ENCODE data around the gene ERI2. TPM values are rescaled to one million over a fixed set of nuclear protein-coding genes. Genes with fewer than 3 reads are reported as not detected.
"Not testable (repeated sequence)": the region's sequence is repeated elsewhere in the genome, so short reads cannot be mapped to it uniquely, and the experiment has no call there.

ERI2 gene
- total RNA-seq, 1 donor from 2014 or later: 11.5 TPM

DNA sequence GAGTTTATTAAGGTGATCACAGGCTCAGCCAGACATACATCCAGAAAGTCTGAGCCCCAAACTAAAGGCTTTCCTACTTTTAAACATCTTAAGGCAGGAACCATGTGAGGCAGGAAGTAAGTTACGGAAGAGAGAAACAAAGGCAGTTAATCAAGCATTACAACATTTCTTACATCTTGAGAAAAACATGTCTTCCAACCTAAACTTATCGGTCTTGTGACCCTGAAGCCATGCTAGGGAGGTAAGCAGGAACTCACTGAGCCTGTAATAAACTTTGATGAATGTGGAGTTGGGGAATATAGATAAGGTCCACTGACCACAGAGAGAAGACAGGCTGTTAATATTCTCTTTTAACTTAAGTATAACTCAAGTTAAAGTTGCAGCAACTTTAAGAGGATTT lies 45.9 kb downstream of the ERI2 start:
- H3K36me3 ChIP-seq (ENCODE audit: control insufficient read depth in 3 of 3, insufficient read depth in 3 of 3, low read length in 3 of 3): no peaks in the 10 kb centered on the region
- H3K9me3 ChIP-seq (ENCODE audit: control insufficient read depth in 3 of 3, low read length in 3 of 3): no peaks in the 10 kb centered on the region
- no peak overlapping the region for H3K27ac ChIP-seq (ENCODE audit: low read depth, low read length)
- no peaks in the 10 kb centered on the region for H3K27me3 ChIP-seq (ENCODE audit: control insufficient read depth in 3 of 3, insufficient read depth in 3 of 3, low read length in 3 of 3)
- no peak overlapping the region for H3K4me3 ChIP-seq (ENCODE audit: low read length in 3 of 3)
- H3K4me1 ChIP-seq (ENCODE audit: control insufficient read depth in 3 of 3, insufficient read depth in 3 of 3, low read length in 3 of 3): no peaks in the 10 kb centered on the region
- no peak overlapping the region for H3K9ac ChIP-seq (ENCODE audit: low read depth in 1 of 3, low read length in 3 of 3)

DNA sequence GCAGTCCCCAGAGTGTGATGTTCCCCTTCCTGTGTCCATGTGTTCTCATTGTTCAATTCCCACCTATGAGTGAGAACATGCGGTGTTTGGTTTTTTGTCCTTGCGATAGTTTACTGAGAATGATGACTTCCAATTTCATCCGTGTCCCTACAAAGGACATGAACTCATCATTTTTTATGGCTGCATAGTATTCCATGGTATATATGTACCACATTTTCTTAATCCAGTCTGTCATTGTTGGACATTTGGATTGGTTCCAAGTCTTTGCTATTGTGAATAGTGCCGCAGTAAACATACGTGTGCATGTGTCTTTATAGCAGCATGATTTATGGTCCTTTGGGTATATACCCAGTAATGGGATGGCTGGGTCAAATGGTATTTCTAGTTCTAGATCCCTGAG lies 50.5 kb downstream of the ERI2 start:
- H3K27ac ChIP-seq (ENCODE audit: low read depth, low read length); H3K4me3 ChIP-seq (ENCODE audit: low read length in 3 of 3); H3K4me1 ChIP-seq (ENCODE audit: control insufficient read depth in 3 of 3, insufficient read depth in 3 of 3, low read length in 3 of 3); H3K36me3 ChIP-seq (ENCODE audit: control insufficient read depth in 3 of 3, insufficient read depth in 3 of 3, low read length in 3 of 3); H3K27me3 ChIP-seq (ENCODE audit: control insufficient read depth in 3 of 3, insufficient read depth in 3 of 3, low read length in 3 of 3); H3K9ac ChIP-seq (ENCODE audit: low read depth in 1 of 3, low read length in 3 of 3); H3K9me3 ChIP-seq (ENCODE audit: control insufficient read depth in 3 of 3, low read length in 3 of 3): not testable (repeated sequence)

DNA sequence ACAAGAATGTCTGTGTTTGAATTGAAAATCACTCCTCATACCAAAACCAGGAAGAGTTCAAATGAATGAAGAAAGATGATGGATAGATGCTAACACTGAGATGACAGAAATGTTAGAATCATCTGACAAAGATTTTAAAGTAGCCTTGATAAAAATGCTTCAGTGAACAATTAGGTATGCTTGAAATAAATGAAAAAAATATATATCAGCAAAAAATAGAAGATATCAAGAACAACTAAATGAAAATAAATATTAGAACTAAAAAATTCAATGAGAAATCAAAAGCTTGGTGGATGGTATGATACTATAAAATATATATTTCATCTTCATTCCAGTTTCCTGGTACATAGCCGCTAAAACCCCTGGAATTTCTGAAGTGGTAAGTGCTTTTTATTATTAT lies 51.0 kb downstream of the ERI2 start:
- Histone ChIP-seq H3K9me3 (ENCODE audit: control insufficient read depth in 3 of 3, low read length in 3 of 3) (no peaks in the 10 kb centered on the region), H3K4me3 (ENCODE audit: low read length in 3 of 3) (no peak overlapping the region), H3K4me1 (ENCODE audit: control insufficient read depth in 3 of 3, insufficient read depth in 3 of 3, low read length in 3 of 3) (no peaks in the 10 kb centered on the region), H3K36me3 (ENCODE audit: control insufficient read depth in 3 of 3, insufficient read depth in 3 of 3, low read length in 3 of 3) (no peaks in the 10 kb centered on the region), H3K9ac (ENCODE audit: low read depth in 1 of 3, low read length in 3 of 3) (no peak overlapping the region), H3K27ac (ENCODE audit: low read depth, low read length) (no peak overlapping the region), H3K27me3 (ENCODE audit: control insufficient read depth in 3 of 3, insufficient read depth in 3 of 3, low read length in 3 of 3) (no peaks in the 10 kb centered on the region)

DNA sequence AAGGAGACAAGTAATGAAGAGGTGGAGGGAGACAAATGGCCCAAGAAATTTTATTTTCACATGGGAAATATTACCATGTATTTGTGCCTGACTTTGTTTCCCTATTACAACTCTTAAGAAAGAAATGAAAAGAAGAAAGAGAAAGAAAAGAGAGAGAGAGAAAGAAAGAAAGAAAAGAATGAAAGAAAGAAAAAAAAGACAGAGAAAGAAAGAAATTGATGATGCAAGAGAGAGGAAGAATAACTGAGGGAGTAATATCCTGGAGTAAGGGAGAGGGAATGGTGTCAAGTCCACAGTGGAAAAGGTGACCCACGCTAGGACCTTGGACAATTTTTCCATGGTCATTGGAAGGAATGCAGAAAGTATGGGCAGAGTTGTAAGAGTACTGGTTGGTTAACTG lies 52.5 kb downstream of the ERI2 start:
- no peak overlapping the region for H3K4me3 ChIP-seq (ENCODE audit: low read length in 3 of 3)
- no peaks in the 10 kb centered on the region for H3K36me3 ChIP-seq (ENCODE audit: control insufficient read depth in 3 of 3, insufficient read depth in 3 of 3, low read length in 3 of 3)
- H3K9me3 ChIP-seq (ENCODE audit: control insufficient read depth in 3 of 3, low read length in 3 of 3): no peaks in the 10 kb centered on the region
- no peaks in the 10 kb centered on the region for H3K27me3 ChIP-seq (ENCODE audit: control insufficient read depth in 3 of 3, insufficient read depth in 3 of 3, low read length in 3 of 3)
- no peak overlapping the region for H3K9ac ChIP-seq (ENCODE audit: low read depth in 1 of 3, low read length in 3 of 3)
- H3K4me1 ChIP-seq (ENCODE audit: control insufficient read depth in 3 of 3, insufficient read depth in 3 of 3, low read length in 3 of 3): no peaks in the 10 kb centered on the region
- H3K27ac ChIP-seq (ENCODE audit: low read depth, low read length): no peak overlapping the region

DNA sequence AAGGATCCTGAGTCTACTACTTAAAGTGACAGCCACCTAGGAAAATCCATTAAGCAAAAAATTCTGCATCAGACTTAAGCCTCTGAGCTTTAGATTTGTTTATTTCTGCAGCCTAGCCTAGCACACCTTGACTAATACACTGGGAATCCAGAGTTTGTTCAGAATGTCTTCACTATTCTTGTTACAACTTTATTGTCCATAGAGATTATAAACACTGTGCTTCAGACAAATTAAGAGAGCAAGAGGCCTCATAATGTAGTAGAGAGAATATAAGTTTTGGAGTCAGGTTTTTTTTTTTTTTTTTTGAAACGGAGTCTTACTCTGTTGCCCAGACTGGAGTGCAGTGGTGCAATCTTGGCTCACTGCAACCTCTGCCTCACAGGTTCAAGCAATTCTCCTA lies 55.7 kb downstream of the ERI2 start:
- no peaks in the 10 kb centered on the region for H3K4me1 ChIP-seq (ENCODE audit: control insufficient read depth in 3 of 3, insufficient read depth in 3 of 3, low read length in 3 of 3)
- no peak overlapping the region for H3K4me3 ChIP-seq (ENCODE audit: low read length in 3 of 3)
- no peaks in the 10 kb centered on the region for H3K9me3 ChIP-seq (ENCODE audit: control insufficient read depth in 3 of 3, low read length in 3 of 3)
- no peak overlapping the region for H3K27ac ChIP-seq (ENCODE audit: low read depth, low read length)
- H3K9ac ChIP-seq (ENCODE audit: low read depth in 1 of 3, low read length in 3 of 3): no peak overlapping the region
- H3K36me3 ChIP-seq (ENCODE audit: control insufficient read depth in 3 of 3, insufficient read depth in 3 of 3, low read length in 3 of 3): no peaks in the 10 kb centered on the region
- H3K27me3 ChIP-seq (ENCODE audit: control insufficient read depth in 3 of 3, insufficient read depth in 3 of 3, low read length in 3 of 3): no peaks in the 10 kb centered on the region

DNA sequence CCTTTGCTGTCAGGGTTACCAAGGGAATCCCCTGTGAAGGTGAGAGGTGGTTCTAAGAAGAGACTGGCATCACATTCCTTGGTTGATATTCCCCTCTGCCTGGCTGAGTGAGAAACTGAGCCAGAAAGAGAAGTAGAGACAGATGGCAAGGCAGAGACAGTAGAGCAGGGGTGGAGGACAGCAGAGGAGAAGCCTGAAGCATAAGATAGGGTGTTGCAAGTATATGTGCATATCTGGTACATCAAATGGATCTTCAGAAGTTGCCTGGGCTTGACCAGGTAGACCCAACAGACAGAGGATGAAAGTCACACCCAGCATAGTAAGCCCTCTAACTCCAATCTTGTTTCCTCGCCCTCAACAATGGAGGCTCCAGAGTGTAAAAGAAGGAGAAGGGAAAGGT lies 56.8 kb downstream of the ERI2 start:
- no peaks in the 10 kb centered on the region for H3K36me3 ChIP-seq (ENCODE audit: control insufficient read depth in 3 of 3, insufficient read depth in 3 of 3, low read length in 3 of 3)
- H3K9ac ChIP-seq (ENCODE audit: low read depth in 1 of 3, low read length in 3 of 3): no peak overlapping the region
- no peak overlapping the region for H3K4me3 ChIP-seq (ENCODE audit: low read length in 3 of 3)
- no peaks in the 10 kb centered on the region for H3K9me3 ChIP-seq (ENCODE audit: control insufficient read depth in 3 of 3, low read length in 3 of 3)
- no peaks in the 10 kb centered on the region for H3K4me1 ChIP-seq (ENCODE audit: control insufficient read depth in 3 of 3, insufficient read depth in 3 of 3, low read length in 3 of 3)
- no peaks in the 10 kb centered on the region for H3K27me3 ChIP-seq (ENCODE audit: control insufficient read depth in 3 of 3, insufficient read depth in 3 of 3, low read length in 3 of 3)
- H3K27ac ChIP-seq (ENCODE audit: low read depth, low read length): no peak overlapping the region

DNA sequence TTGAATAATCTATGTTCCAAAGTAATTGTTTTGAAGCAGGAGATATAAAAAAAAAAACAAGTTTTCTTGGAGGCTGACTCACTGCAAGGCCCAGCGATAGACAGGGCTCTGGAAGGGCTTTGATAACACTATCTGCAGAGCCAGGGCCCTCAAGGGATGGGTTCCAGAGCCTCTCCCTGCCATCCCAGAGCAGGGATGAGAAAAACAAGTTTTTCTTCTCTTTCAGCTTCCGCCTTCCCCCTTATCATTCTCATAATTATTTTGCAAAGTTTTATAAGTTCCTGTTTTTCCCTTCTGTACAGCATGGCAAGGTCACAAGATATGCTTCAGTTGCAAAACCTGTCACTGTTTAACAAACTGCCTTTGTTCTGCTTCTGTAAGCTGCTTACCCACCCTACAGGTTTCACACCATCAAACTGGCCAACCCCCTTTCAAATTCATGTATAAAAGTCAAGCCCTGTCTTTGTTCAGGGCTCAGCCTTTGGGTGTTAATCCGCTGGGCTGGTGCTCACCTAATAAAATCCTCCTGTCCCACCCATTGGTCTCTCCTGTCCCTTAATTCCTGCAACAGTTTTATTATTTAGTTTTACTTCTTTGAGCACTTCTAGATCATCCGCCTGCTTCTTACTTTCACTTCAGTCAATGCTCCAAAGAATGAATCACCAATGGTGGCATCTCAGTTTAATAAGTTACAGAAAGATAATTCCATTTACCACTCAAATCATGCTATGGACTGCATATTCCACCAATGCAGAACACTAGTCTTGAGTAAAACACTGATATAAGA lies 59.0 kb downstream of the ERI2 start:
- Histone ChIP-seq H3K27me3 (ENCODE audit: control insufficient read depth in 3 of 3, insufficient read depth in 3 of 3, low read length in 3 of 3) (no peaks in the 10 kb centered on the region), H3K9ac (ENCODE audit: low read depth in 1 of 3, low read length in 3 of 3) (no peak overlapping the region), H3K36me3 (ENCODE audit: control insufficient read depth in 3 of 3, insufficient read depth in 3 of 3, low read length in 3 of 3) (no peaks in the 10 kb centered on the region), H3K9me3 (ENCODE audit: control insufficient read depth in 3 of 3, low read length in 3 of 3) (no peaks in the 10 kb centered on the region), H3K4me3 (ENCODE audit: low read length in 3 of 3) (no peak overlapping the region), H3K27ac (ENCODE audit: low read depth, low read length) (no peak overlapping the region), H3K4me1 (ENCODE audit: control insufficient read depth in 3 of 3, insufficient read depth in 3 of 3, low read length in 3 of 3) (peaks cover 0 to 3% (median 0%) of the 10 kb centered on the region in 3 donors)

DNA sequence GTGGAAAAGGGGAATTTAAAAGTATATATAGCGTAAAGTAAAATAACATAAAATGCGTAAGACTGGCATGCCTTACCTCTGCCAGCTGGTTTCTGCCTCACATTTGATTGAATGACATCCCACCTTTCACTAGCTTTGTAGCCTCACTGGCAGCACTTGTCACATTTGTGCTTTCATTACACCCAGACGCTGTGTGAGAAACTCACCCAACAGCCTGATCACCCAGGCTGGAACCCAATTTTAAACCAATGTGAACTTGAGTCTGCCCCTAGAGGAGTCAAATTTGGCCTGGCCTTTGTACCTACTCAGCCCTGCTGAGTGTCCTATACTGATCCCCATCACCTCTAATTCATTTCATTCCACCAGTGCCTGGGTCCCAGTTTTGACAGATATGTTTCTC lies 59.8 kb downstream of the ERI2 start:
- Histone ChIP-seq H3K27me3 (ENCODE audit: control insufficient read depth in 3 of 3, insufficient read depth in 3 of 3, low read length in 3 of 3) (no peaks in the 10 kb centered on the region), H3K9ac (ENCODE audit: low read depth in 1 of 3, low read length in 3 of 3) (no peak overlapping the region), H3K9me3 (ENCODE audit: control insufficient read depth in 3 of 3, low read length in 3 of 3) (no peaks in the 10 kb centered on the region), H3K36me3 (ENCODE audit: control insufficient read depth in 3 of 3, insufficient read depth in 3 of 3, low read length in 3 of 3) (peaks cover 0 to 1% (median 0%) of the 10 kb centered on the region in 3 donors), H3K4me1 (ENCODE audit: control insufficient read depth in 3 of 3, insufficient read depth in 3 of 3, low read length in 3 of 3) (peaks cover 0 to 6% (median 4%) of the 10 kb centered on the region in 3 donors), H3K27ac (ENCODE audit: low read depth, low read length) (no peak overlapping the region), H3K4me3 (ENCODE audit: low read length in 3 of 3) (no peak overlapping the region)

Small RNA genes lying within 50 kb of the gene (small RNA-seq; reads per million reads assigned to genes)
- gene RF00618 (not detected), gene RNU6-944P (not detected)

Other genes starting within 250 kb of the ERI2 start
- 0.52 TPM for gene ACSM2B, start 230.1 kb downstream of the ERI2 start, total RNA-seq
- not detected for gene ACSM1, start 108.8 kb downstream of the ERI2 start, total RNA-seq
- 29.2 TPM for gene THUMPD1, start 64.7 kb downstream of the ERI2 start, total RNA-seq
- 2.6 TPM for gene ACSM3, start 42.5 kb downstream of the ERI2 start, total RNA-seq
- gene REXO5, start 55 bp upstream of the ERI2 start, total RNA-seq: 5.2 TPM
- gene DCUN1D3, start 93.9 kb upstream of the ERI2 start, total RNA-seq: 10.4 TPM
- 23.5 TPM for gene LYRM1, start 94.3 kb upstream of the ERI2 start, total RNA-seq